ENCODE results near the gene TP53AIP1. TPM values are rescaled to one million over a fixed set of nuclear protein-coding genes. Genes with fewer than 3 reads are reported as not detected.
A peak's percentile ranks its signal among the peaks of the same experiment; 100 is the strongest.

The TP53AIP1 gene
- total RNA-seq, 6 experiments from 2014 or later: 0.22 TPM; not detected in 5

GRCh38 chr11:128914216-128915148 is 28.2 kb downstream of the TP53AIP1 start:
- Histone ChIP-seq H3K27me3 (no peaks in the 10 kb centered on the region), H3K4me3 (no peak overlapping the region), H3K9me3 (no peaks in the 10 kb centered on the region), H3K36me3 (no peaks in the 10 kb centered on the region), H3K27ac (no peak overlapping the region), H3K4me1 (no peaks in the 10 kb centered on the region)
- no peak for TF ChIP-seq CTCF (IDR thresholded peaks at IDR 0.05)
- no peak for TF ChIP-seq POLR2A (IDR thresholded peaks at IDR 0.05)
- intact Hi-C loops (cut with DNase I): no loop called here
- DNase-seq (peak in 1 of 3 donors; percentile 27), ATAC-seq (no peak)
- 67% methylated on average over 6 of the region's 18 CpGs for WGBS (ENCODE audit: insufficient coverage, low coverage, low lambda C conversion rate, missing lambda C conversion rate)

DNA sequence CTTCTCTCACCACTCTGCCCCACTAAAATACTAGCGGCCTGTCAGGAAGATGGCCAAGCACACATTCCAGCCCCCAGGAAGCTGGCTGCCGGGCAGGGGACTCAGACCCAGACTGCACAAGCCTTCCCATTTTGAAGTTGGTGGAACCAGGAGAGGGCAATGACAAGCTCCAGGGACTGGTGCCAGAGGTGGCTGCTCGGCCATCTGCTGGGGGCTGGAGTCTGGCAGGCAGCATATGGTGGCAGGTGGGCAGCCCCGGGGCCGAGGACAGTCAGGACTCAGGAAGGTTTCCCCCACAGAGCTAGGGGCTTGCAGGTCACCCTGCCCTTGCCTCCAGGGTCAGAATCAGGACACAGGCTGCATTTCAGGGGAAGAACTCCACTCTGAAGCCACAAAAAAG is 28.9 kb downstream of the TP53AIP1 start:
- ATAC-seq (no peak), DNase-seq (peak in 1 of 3 donors; percentile 39)
- TF ChIP-seq CTCF (IDR thresholded peaks at IDR 0.05) (no peak), POLR2A (IDR thresholded peaks at IDR 0.05) (no peak)
- Histone ChIP-seq H3K27me3 (no peaks in the 10 kb centered on the region), H3K4me3 (no peak overlapping the region), H3K9me3 (no peaks in the 10 kb centered on the region), H3K4me1 (no peaks in the 10 kb centered on the region), H3K36me3 (no peaks in the 10 kb centered on the region), H3K27ac (no peak overlapping the region)
- WGBS (ENCODE audit: insufficient coverage, low coverage, low lambda C conversion rate, missing lambda C conversion rate): 100% methylated on average over 1 of the region's 5 CpGs
- intact Hi-C loops (cut with DNase I): no loop called here

DNA sequence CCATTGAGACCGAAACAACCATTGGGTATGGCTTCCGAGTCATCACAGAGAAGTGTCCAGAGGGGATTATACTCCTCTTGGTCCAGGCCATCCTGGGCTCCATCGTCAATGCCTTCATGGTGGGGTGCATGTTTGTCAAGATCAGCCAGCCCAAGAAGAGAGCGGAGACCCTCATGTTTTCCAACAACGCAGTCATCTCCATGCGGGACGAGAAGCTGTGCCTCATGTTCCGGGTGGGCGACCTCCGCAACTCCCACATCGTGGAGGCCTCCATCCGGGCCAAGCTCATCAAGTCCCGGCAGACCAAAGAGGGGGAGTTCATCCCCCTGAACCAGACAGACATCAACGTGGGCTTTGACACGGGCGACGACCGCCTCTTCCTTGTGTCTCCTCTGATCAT is 31.0 kb downstream of the TP53AIP1 start:
- intact Hi-C loops (cut with DNase I): no loop called here
- Histone ChIP-seq H3K27me3 (no peaks in the 10 kb centered on the region), H3K36me3 (no peaks in the 10 kb centered on the region), H3K4me3 (no peak overlapping the region), H3K9me3 (no peaks in the 10 kb centered on the region), H3K27ac (no peak overlapping the region), H3K4me1 (no peaks in the 10 kb centered on the region)
- TF ChIP-seq CTCF (IDR thresholded peaks at IDR 0.05): no peak
- no peak for TF ChIP-seq POLR2A (IDR thresholded peaks at IDR 0.05)
- 100% methylated on average over 1 of the region's 18 CpGs for WGBS (ENCODE audit: insufficient coverage, low coverage, low lambda C conversion rate, missing lambda C conversion rate)
- DNase-seq (no peak), ATAC-seq (no peak)

GRCh38 chr11:128911239-128911638 is 31.4 kb downstream of the TP53AIP1 start:
- intact Hi-C loops (cut with DNase I): no loop called here
- ATAC-seq (no peak), DNase-seq (no peak)

More at GRCh38 chr11:128911239-128911638, 31.4 kb downstream of the TP53AIP1 start:
- H3K4me3 ChIP-seq: no peak overlapping the region
- no peak overlapping the region for H3K27ac ChIP-seq
- TF ChIP-seq POLR2A (IDR thresholded peaks at IDR 0.05) (no peak), CTCF (IDR thresholded peaks at IDR 0.05) (no peak)
- H3K27me3 ChIP-seq: peaks cover 0 to 4% of the 10 kb centered on the region in 2 donors
- H3K4me1 ChIP-seq: no peaks in the 10 kb centered on the region
- 93% methylated on average over 3 of the region's 17 CpGs for WGBS (ENCODE audit: insufficient coverage, low coverage, low lambda C conversion rate, missing lambda C conversion rate)
- H3K36me3 ChIP-seq: no peaks in the 10 kb centered on the region
- H3K9me3 ChIP-seq: no peaks in the 10 kb centered on the region
